Neural crest cell (in vitro differentiated cells): ENCODE measurements around the gene ABCC10. TPM values are rescaled to one million over a fixed set of nuclear protein-coding genes. Genes with fewer than 3 reads are reported as not detected.

Experiments
- DNase-seq: peaks from one replicate; pipeline ENCODE4 v3.0.0; 2021; ENCODE audit warnings: low read depth, mixed read lengths, low spot score
- H3K27ac Mint-ChIP-seq: one replicate; pipeline ENCODE4 v1.8.0; 2021; ENCODE audit warnings: mild to moderate bottlenecking, mixed read lengths; ENCODE audit not compliant: unreplicated experiment
- H3K27me3 Mint-ChIP-seq: 2 replicates; pipeline ENCODE4 v1.8.0; 2021; ENCODE audit warnings: low read depth, mild to moderate bottlenecking, mixed read lengths
- H3K36me3 Mint-ChIP-seq: 2 replicates; pipeline ENCODE4 v1.8.0; 2021; ENCODE audit warnings: low read depth, mild to moderate bottlenecking, mixed read lengths
- H3K4me1 Mint-ChIP-seq: 2 replicates; pipeline ENCODE4 v1.8.0; 2021; ENCODE audit warnings: mixed read lengths
- H3K4me3 Mint-ChIP-seq: one replicate; pipeline ENCODE4 v1.8.0; 2021; ENCODE audit warnings: mild to moderate bottlenecking, mixed read lengths
- H3K9me3 Mint-ChIP-seq: 2 replicates; pipeline ENCODE4 v1.8.0; 2021; ENCODE audit warnings: mixed read lengths
- total RNA-seq: library from RNA; stranded (reverse); gene quantifications from 2 replicates; pipeline ENCODE4 v1.2.1, GENCODE V29; 2021
- TF ChIP-seq, protein P1 (sequence below): fragments of 200-600 bp; sonication (generic); conservative IDR thresholded peaks from 2 replicates; pipeline ENCODE4 v1.5.0; 2021; ENCODE audit warnings: antibody characterized with exemption, mild to moderate bottlenecking

Gene ABCC10
- total RNA-seq, 1 donor from 2014 or later, result 34.1 TPM

DNA sequence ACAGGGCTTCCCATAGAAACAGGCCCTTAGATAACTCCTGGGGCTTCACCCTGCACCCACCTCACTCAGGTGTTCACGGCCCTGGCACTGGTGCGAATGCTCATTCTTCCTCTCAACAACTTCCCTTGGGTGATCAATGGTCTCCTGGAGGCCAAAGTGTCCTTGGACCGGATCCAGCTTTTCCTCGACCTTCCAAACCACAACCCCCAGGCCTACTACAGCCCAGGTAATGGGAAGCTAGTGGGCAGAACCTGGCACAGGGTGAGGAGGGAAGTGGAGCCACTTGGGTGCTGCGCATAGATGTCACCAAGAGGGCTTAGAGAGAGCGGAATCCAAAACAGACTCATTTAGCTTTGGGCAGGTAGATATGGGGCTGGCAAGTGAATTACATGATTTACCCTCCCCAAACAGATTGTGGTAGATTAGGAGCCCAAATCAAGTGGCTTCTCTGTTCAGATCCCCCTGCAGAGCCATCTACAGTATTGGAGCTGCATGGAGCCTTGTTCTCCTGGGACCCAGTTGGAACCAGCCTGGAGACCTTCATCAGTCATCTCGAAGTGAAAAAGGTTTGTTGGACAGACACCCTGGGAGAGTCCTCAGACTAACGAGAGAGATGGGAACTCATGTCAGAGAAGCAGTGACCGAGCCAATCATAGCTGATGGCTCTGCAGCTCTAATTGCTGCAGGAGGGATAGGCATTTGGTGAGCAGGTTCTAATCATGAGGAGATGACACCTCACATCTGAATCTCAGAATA lies 8.5 kb downstream of the ABCC10 start:
- no peak for DNase-seq
- no peak overlapping the region for H3K4me3 Mint-ChIP-seq
- no peaks in the 10 kb centered on the region for H3K27me3 Mint-ChIP-seq
- peaks cover 2% of the 10 kb centered on the region for H3K36me3 Mint-ChIP-seq
- H3K27ac Mint-ChIP-seq, result no peak overlapping the region
- H3K4me1 Mint-ChIP-seq, result peaks cover 4% of the 10 kb centered on the region
- no peaks in the 10 kb centered on the region for H3K9me3 Mint-ChIP-seq
- TF ChIP-seq, protein P1, sequence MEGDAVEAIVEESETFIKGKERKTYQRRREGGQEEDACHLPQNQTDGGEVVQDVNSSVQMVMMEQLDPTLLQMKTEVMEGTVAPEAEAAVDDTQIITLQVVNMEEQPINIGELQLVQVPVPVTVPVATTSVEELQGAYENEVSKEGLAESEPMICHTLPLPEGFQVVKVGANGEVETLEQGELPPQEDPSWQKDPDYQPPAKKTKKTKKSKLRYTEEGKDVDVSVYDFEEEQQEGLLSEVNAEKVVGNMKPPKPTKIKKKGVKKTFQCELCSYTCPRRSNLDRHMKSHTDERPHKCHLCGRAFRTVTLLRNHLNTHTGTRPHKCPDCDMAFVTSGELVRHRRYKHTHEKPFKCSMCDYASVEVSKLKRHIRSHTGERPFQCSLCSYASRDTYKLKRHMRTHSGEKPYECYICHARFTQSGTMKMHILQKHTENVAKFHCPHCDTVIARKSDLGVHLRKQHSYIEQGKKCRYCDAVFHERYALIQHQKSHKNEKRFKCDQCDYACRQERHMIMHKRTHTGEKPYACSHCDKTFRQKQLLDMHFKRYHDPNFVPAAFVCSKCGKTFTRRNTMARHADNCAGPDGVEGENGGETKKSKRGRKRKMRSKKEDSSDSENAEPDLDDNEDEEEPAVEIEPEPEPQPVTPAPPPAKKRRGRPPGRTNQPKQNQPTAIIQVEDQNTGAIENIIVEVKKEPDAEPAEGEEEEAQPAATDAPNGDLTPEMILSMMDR, result no peak

DNA sequence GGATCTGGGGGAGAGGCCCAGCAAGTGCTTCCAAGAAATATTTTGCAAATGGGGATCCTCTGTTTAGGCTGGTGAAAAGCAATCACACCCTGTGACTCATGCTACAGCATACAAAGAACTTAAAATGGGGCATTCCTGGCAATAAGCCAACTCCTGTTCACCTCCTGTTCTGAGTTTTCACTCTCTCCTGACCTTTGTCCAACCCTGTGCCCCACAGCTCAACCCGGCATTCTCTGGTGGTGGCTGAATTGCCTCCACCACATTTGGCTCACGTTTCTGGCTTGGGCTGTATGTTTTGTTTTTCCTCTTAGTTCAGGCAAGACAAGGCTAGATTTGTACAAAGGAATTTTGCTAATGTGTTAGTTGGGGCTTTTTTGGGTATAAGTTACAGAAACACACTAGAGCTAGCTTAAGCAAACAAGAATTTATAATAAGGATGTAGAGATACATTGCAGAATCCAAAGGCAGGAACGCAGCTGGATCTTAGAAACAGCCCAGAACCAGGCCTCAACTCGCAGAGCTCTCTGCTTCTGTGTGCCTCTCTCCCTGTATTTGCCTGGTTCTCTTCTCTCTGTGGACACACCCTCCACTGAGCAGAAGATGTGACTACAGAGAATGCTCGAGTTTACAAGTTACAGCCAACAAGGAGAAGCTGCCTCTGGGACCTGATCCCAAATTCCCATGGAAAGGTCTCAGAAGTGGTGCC lies 9.4 kb downstream of the ABCC10 start:
- Mint-ChIP-seq H3K27me3 (no peaks in the 10 kb centered on the region), H3K9me3 (no peaks in the 10 kb centered on the region), H3K36me3 (peaks cover 2% of the 10 kb centered on the region), H3K4me3 (peak overlapping the region; percentile 72), H3K27ac (peak overlapping the region; percentile 12), H3K4me1 (peaks cover 4% of the 10 kb centered on the region)
- TF ChIP-seq, protein P1, result no peak
- DNase-seq, result no peak

DNA sequence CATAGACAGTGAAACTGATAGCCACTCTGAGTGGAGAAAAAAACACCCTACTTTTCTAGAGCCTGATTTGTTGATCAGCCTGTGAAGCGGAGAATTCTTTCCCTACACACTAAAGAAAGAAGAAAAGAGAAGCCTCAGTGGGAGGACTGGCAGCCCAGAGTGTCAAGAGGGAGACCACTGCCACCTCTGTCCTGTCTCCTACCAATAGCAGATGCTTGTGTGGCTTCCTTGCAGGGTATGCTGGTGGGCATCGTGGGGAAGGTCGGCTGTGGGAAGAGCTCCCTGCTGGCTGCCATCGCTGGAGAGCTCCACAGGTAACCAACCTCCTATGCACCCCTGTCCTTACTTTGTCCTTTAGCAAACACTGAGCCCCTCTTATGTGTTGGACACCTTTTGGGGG lies 10.4 kb downstream of the ABCC10 start:
- Mint-ChIP-seq H3K4me1 (peaks cover 4% of the 10 kb centered on the region), H3K27ac (no peak overlapping the region), H3K4me3 (no peak overlapping the region), H3K27me3 (no peaks in the 10 kb centered on the region), H3K9me3 (no peaks in the 10 kb centered on the region), H3K36me3 (peaks cover 2% of the 10 kb centered on the region)
- TF ChIP-seq, protein P1, result no peak
- DNase-seq, result no peak

DNA sequence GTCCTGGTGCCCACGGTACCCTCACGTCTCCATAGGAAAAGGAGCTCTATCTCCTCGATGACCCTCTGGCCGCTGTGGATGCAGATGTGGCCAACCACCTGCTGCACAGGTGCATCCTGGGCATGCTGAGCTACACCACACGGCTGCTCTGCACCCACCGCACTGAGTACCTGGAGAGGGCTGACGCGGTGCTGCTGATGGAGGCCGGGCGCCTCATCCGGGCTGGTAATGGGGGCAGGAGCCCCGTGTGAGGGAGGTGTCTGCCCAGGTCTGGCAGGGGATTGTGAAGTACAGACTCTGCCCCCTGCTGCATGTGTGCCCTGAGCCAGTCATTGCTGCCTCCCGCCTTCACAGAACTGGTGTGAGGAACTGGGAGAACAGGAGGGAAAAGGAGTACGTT lies 15.6 kb downstream of the ABCC10 start:
- TF ChIP-seq, protein P1, result no peak
- no peak for DNase-seq
- no peaks in the 10 kb centered on the region for H3K27me3 Mint-ChIP-seq
- H3K4me3 Mint-ChIP-seq, result no peak overlapping the region
- H3K27ac Mint-ChIP-seq, result no peak overlapping the region
- peaks cover 2% of the 10 kb centered on the region for H3K36me3 Mint-ChIP-seq
- H3K9me3 Mint-ChIP-seq, result no peaks in the 10 kb centered on the region
- no peaks in the 10 kb centered on the region for H3K4me1 Mint-ChIP-seq

DNA sequence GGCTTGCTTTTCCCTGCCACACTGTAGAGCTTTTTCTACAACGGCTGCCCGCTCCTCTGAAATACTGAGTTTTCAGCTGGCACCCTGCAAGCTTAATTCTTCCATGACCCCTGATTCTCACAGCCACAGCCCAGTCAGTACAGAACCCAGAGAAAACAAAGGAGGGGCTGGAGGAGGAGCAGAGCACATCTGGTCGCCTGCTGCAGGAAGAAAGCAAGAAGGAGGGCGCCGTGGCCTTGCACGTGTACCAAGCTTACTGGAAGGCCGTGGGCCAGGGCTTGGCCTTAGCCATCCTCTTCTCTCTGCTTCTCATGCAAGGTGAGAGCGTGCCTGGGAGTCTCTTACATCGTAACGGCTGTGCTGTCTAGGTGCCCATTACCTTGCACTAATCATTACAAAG lies 16.7 kb downstream of the ABCC10 start:
- H3K27me3 Mint-ChIP-seq, result no peaks in the 10 kb centered on the region
- H3K4me3 Mint-ChIP-seq, result no peak overlapping the region
- H3K27ac Mint-ChIP-seq, result peak overlapping the region; percentile 8
- no peak for DNase-seq
- H3K4me1 Mint-ChIP-seq, result no peaks in the 10 kb centered on the region
- no peaks in the 10 kb centered on the region for H3K36me3 Mint-ChIP-seq
- TF ChIP-seq, protein P1, result no peak
- H3K9me3 Mint-ChIP-seq, result no peaks in the 10 kb centered on the region
